Activated T-cell treated with anti-CD3 and anti-CD28 coated beads, Interleukin-2, amount 50 U/mL, for 1 hour (primary cell): ENCODE measurements around the gene SLC29A1.

Experiments
- DNase-seq: peaks from one replicate; pipeline ENCODE4 v3.0.0-alpha.2; 2020

SLC29A1 gene

DNA sequence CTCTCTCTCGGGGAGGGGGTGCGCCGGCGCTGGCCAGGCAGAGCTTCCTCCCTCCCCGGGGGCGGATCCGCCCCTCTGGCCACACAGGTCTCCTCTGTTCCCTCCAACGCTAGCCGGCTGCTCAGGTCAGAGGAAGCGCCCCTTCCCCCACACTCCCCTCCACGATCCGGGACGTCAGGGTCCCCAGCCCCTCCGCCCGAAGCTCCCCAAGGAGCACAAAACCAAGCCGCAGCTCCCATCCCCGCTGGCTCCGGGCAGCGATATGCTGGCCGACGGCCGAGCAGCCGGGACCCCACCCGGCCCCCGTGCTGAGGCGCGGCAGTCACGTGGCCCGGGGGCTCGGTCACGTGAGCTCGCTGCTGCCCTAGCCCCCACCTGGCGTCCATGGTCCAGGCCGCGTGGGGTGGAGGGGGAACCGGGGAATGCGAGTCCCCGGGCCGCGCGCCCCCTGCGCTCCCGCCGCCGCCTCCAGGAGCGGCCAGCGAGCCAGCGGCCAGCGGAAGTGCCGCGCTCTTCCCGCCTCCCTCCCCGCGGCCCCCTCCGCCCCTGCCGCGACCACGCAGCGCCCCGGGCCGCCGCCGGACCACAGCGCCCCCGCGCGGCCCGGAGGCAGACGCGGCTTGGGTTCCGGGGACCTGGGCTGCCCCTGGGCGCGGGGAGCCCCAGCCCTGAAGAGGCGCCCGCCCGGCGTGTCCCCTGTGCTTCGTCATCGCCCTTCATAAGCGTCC lies 33.8 kb downstream of the SLC29A1 start, which contains the start of gene SLC35B2:
Gene SLC35B2, minus strand, starts transcription at position 504 of the 728 bp plus-strand sequence. Its CDS starts 118 bp downstream, at position 386.
- DNase-seq, result peak; percentile 76

DNA sequence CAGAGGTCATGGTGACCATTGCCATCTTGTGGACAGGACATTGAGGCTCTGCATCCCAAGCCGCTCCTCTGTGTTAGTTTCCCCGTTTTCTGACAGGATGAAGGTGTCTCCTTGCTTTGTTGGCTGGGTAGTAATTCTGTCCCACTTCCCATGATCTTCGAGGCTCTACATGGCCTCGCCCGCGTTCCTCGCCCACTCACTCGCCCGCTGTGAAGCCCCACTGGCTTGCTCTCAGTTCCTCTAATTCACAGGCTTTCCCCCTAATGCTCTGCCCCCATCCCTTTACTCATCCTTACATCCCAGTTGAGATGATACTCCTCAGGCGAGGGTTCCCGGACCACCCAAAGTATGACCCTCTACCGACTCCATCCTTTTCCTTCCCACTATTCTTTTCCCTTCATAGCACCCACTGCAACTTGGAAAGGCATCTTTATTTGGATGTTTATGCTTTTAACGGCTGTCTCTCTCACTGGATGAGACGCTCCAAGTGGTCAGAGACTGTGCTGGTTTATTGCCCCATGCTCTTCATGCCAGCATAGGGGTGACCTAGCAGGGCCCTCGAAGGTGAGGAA lies 34.4 kb downstream of the SLC29A1 start:
- no peak for DNase-seq

DNA sequence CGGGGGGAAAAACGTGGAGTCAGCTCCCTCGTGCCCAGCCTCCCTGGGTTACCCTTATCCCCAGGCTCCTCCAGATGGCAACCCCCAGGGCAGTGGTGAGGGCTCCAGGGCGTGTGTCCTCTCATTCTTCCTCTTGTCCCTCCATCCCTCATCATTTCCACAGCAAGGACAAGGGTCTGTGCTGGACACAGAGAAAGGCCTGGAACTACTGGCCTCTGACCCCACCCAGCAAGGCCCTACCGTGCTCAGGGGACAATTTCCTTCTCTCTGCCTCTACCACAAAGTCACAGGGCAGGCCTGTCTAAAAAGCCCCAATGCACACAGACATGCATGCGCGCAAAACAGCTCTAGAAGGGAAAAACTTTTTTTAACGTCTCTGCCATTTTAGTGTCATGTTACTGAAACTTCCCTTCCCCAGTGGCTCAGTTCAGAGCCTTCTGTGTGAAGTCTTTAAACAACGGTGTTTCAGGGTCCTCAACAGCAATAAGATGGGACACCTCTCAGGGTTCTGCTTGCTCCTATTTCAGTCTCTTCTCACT lies 35.0 kb downstream of the SLC29A1 start:
- no peak for DNase-seq

DNA sequence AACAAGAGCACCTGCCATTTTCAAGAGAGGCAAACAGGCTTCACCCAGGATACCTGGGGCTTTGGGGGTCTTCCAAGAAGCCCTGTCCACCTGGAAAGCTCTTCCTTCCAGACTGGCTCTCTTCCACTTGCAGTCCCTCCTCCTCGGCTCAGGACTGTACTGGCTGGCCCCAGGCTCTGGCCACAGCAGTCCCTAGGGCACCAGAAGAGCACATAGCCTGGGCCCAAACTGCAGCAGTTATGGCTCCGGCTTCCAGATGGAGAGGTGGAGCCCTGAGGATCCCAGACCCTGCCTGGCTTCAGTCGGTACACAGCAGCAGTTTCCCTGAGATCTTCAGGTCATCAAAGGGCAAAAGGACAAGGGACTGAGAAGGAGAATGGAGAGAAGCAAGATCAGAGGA lies 35.5 kb downstream of the SLC29A1 start:
- DNase-seq, result no peak

DNA sequence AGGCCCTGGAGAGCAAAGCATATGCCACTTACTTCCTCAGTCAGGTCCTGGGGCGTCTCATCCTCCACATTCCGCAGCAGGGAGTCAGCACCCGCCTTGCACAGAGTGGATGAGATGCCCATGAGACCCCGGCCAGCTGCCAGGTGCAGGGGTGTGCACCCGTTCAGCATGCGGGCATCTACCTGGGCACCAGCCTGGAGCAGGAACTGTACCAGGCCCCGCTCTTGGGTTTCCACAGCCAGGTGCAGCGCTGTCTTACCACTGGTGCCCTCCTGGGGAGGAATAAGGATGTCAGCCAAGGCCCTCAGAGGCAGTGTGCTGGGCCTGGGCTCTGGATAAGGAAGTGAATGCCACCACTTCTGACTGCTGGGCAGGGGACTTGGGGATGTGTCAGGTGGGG lies 36.6 kb downstream of the SLC29A1 start:
- DNase-seq, result no peak

DNA sequence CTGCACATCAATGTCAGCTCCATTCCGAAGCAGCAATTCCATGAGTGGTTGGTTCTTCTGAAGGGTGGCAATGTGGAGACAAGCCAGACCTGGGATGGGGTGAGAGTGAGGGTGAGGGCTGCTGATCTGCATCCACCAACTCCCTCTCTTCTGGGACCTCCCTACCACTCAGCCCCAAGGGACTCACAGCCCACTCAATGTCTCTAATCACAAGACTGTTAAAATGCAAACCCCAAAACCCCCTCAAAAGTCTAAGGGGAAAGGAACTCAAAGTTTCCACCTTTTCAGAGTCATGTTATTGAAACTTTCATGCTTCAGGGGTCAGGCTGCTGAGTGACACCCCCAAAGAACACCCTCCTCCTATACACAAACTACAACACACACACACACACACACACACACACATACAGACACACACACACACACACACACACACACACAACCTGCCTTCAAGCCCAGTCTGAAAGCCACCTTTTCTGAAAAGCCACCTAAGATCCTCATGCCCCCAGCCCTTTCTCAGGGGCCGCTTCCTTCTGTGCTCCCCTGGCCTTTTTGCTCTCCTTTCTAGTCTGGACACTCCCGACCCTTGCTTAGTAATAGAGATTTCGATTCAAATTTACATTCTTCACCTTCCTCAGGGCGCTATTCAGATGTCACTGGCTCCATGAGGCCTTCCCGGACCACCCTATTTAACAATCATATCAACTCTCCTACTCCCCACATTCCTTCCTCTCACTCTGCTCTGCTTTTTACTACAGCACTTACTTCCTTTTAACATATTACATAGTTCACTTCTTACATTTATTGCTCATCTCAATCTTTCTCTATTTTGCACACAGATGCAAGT lies 37.3 kb downstream of the SLC29A1 start:
- no peak for DNase-seq

DNA sequence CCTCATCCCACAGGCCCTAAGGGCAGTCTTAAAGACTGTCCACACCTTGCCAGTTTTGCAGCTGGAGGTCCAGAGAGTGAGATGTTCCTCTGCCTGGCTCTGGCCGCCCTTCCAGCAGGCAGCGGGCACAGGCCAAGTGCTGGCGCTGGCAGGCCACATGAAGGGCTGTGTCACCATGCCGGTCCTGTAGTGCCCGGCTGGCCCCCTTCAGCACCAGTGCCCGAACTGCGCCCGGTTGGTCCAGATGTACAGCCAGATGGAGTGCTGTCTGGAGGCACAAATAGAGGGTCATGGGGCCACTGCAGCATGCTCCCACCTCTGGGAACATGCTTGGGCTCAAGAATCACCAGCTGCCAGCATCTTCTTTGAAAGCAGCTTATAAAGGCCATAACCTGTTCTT lies 38.2 kb downstream of the SLC29A1 start:
- DNase-seq, result no peak

DNA sequence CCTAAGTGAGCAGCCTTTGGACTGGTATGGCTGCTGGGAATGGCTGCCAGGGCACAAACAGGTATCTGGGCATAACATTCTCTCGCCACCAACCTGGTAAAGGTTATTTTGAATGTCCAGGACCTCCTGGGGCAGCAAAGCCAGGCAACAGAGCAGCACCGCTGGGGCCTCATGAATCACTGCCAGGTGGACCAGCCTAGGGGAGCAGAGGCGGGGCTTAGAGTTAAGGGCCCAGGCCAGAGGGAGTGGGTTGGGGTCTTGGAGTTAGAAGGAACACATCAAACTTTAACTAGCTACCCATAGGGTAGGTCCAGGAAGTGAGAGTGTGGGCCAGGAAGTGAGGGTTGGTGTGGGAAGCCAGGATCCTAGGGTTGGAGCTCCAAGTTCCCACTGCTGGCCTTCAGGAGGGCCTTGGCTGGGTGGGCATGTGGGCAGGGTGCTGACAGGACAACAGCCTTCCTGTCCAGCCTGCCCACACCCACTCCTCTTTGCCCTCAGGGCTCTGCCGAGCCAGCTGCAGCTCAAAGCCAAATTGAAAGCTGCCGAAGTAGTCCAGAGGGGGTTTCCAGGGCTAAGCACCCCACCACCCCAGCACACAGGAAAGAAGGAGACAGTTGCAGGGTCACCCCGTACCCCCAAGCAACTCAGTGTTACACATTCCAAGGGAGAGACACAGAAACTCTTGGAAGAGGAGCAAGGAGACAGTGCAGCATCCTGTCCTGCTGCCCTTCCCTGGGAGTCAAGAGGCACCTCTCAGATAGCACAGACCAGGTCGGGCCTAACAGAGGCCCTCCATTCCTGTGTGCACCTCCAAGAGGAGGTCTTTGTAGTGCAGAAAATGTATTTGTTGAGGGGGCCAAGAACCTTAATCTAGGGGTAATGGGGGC lies 39.3 kb downstream of the SLC29A1 start:
- no peak for DNase-seq

DNA sequence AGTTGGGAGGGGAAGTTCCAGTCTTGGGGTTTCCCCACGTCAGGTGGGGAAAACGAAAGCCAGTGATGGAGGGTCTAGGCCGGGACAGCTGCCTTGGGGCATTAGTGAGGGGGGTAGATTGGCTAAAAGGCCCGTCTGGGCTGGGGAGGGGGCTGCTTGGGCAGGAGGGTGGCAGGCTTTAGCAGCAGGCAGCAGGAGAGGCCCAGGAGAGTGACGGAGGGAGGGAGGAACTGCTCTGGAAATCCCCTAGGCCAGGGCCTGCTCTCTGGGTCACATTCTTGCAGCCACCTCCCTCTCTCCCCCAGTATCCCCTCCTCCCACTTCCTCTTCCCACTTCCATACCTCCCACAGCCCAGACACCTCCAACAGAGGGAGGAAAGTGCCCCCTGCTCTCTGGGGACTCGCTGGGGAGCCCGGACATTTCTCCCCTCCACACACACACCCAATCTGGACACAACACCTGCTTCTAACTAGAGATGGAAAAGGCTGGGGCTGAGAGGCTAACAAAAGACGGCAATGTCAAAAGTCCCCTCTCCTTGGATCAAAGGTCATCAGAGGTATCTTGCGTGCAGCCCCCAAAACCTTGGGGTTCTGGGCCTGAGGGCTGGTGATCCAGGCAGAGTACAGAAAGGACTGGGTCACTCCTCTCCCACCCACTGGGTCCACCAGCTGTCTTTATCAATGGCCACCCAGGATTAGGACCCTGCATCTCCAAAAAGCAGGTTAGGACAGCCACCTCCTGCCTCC lies 40.1 kb downstream of the SLC29A1 start:
- no peak for DNase-seq

DNA sequence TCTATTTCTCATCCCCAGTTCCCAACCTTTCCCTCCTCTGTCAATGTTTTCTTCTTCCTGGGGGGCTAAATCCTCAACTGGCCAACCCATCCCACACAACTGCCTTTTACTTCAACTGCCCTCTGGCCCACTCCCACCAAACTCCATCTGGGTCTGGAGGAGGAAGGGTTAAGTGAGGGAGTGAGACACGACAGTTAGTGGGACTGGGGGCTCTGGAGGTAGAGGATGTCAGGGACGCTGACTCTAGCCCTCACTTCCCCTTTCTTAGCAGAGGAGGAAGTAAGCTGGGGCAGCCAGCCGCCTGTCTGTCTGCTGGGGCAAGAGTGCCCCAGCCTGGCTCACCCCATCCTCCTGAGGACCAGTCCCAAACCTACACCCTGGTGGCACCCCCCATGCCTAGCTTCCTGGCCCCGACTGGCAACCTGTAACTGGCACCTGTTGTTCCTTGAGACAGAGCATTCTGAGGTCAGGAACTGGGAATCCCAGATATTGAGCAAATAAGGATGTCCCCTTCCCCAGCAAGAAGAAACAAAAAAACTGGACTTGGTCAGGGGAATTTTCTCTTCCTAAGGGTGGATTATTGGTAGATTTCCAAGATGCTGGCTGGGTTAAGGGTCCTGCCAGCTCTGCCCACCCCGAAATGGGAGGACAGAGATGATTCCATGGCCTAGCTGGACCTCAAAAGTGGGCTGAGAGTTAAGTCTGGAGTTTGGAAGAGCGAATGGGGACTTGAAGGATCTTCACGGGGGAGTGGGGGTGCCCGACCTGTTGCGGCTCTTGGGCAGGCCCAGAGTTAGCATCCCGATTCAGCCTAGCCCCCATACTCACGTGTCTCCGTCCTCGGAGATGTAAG lies 41.0 kb downstream of the SLC29A1 start:
- peak; percentile 49 for DNase-seq

DNA sequence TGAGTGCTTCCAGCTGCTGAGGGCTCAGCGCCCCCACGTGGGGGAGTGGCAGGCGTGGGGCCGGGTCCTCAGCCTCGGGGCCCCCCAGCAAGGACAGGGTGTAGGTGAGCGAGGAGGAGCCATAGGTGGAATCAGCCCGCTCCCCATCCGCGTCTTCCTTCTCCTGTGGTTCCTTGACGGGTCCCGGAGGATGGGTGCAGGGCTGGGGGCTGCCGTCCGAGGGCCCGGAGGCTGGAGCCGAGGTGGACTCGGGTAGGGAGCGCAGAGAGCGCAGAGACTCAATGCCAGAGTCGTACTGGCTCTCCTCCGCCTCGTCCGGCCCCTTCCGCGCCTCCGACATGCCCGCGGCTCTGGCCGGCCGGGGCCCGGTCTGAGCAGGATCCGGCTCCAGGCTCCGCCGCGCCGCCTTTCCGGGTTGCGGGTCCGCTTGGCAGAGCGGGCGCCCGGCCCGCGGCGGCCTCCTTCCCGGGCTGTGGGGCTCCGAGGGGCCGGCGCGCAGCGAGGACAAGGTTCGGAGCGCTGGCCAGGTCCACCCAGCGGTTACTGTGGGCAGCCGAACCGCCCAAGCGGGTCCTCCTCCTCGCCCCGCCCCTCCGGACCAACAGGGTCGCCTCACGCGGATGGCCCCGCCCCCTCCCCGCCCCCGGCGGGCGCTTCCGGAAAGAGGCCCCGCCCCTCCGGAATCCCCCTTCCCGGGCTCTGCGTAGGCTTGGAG lies 41.8 kb downstream of the SLC29A1 start, which contains the start of gene NFKBIE:
Gene NFKBIE, minus strand, starts transcription at position 545 of the 715 bp plus-strand sequence. Its CDS starts 205 bp downstream, at position 340.
- DNase-seq, result peak; percentile 99

DNA sequence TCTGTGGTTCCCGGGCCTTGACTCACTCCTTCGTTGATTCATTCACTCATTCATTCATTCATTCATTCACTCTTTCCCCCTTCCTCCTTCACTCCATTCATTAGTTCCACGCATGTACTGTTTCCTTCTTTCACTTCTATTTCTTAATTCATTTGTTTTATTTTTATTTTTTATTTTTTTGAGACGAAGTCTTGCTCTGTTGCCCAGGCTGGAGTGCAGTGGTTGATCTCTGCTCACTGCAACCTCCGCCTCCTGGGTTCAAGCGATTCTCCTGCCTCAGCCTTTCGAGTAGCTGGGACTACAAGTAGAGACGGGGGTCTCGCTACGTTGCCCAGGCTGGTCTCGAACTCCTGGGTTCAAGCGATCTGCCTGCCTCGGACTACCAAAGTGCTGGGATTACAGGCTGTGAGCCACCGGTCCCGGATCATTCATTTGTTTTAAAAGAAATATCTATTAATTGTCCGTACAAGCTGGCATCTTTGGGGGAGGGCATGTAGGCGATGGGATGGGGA lies 42.4 kb downstream of the SLC29A1 start:
- DNase-seq, result no peak

DNA sequence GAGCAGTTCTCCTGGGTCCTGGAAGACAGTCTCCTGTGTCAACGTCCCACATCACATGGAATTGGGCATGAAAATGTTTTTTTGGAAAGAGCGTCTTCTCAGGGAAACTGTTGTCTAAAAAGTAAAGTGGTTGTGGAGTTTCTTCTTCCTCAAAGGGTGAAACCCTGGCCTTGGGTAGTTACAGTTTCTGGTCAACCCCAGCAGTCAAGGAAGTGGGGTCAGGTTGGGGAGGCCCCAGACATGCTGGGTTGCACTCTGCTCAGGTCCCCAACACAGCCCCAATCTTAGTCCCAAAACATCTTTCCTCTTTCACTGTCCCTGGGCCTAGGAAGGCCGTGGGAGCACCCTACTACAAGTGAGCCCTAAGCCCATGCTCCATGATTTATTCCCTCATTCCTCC lies 43.0 kb downstream of the SLC29A1 start:
- DNase-seq, result no peak

DNA sequence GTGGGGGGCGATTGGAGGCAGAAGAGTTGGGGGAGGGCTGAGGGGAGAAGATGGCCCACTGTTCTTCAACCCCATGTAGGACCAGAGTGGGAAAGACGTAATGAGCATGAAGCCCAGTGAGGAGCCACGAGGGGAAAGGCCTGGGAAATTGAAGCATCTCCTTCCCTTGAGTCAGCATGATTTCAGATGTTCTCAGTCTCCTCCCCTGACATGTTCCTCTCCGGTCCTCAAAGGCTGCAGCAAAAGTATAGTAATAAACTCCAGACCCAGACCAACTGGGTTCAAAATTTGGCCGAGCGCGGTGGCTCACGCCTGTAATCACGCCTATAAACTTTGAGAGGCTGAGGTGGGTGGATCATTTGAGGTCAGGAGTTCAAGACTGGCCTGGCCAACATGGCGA lies 43.9 kb downstream of the SLC29A1 start:
- DNase-seq, result no peak

DNA sequence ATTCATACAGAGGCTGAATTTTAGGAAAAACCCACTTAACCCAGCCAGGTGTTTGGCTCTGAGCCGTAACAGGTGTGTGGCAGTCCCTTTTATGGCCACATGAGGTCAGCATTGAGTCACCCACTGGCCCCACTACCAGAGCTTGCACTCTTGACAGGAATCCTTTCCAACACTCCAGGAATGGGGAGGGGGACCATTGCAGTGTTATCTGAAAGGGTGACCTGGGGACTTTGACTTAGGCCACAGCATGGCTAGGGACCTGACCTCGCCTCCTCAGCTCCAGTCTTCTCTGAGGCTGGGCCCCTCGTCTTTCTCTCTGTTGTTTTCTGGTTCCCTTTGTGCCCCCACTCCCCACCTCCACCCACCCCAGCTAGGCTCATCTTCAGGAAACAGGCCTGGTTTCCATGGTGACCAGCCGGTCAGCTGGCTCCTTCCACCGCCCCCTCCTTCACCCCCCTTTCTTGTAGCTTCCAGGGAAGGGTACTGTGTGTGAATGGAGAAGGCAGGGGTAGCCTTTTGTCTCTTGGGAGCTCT lies 44.8 kb downstream of the SLC29A1 start:
- DNase-seq, result peak; percentile 73

DNA sequence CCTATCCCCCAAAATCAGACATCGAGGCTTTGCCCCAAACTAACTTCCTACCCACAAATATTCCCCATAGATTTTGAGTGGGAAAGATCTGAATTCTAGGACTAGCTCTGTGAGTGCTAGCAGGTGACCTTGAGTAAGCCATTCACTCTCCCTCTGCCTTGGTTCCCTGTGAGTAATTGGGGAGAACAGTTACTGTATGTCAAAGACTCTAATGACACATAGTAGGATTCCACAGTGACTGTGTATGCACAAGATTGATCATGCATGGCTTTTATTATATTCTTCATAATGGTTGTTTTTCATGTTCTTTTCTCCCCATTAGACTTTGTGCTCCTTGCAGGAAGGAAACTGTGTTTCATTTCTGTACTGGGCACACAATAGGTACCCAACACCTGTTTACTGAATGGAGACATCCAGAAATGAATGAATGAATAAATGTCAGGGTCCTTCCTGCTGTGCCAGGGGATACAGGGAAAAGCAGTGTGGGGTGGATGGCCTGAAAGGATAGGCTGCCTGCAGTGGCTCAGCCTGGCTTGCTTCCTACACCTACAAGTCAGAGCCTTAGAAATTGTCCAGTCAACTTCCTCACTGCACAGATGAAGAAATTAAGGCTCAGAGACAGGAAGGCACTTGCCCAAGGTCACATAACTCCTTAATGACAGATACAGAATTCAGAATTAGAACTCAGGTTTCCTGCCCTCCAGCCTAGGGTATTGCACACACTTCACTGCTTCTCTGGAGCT lies 46.0 kb downstream of the SLC29A1 start:
- no peak for DNase-seq

DNA sequence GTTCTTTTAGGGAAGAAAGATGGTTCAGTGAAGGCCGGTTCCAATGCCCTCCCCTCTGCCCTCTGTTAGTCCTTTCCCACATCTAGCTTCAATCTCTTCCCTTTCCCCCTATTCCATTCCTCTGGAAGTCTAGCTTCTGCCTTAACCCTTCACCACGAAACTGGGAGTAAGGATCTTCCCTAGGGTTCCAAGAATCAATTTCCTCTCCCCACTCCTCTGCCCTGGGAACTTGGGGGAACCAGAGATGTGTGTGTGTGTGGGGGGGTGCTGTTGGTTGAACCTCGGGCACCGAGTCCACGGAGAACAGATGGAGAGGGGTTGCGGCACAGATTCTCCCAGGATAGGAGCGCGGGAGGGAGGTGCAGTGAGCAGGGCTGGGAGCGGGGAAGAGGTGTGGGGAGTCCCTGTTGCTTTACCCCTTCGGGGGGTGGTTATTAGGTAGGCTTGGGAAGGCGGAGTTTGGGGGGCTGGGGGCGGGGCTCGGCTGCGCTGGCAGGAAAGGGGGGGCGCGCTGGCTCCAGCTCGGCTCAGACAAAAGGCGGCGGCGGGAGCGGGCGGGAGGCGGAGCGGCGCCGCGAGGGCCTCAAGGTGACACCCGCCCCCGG lies 46.6 kb downstream of the SLC29A1 start, which contains the start of gene TMEM151B:
Gene TMEM151B, plus strand, starts transcription at position 530 of the 605 bp plus-strand sequence. CDS start 293 bp downstream, outside the sequence.
- DNase-seq, result peak; percentile 42
